ENCODE results near the gene DCAF15.
"Not testable (repeated sequence)": the region's sequence is repeated elsewhere in the genome, so short reads cannot be mapped to it uniquely, and the experiment has no call there.

Gene DCAF15

DNA sequence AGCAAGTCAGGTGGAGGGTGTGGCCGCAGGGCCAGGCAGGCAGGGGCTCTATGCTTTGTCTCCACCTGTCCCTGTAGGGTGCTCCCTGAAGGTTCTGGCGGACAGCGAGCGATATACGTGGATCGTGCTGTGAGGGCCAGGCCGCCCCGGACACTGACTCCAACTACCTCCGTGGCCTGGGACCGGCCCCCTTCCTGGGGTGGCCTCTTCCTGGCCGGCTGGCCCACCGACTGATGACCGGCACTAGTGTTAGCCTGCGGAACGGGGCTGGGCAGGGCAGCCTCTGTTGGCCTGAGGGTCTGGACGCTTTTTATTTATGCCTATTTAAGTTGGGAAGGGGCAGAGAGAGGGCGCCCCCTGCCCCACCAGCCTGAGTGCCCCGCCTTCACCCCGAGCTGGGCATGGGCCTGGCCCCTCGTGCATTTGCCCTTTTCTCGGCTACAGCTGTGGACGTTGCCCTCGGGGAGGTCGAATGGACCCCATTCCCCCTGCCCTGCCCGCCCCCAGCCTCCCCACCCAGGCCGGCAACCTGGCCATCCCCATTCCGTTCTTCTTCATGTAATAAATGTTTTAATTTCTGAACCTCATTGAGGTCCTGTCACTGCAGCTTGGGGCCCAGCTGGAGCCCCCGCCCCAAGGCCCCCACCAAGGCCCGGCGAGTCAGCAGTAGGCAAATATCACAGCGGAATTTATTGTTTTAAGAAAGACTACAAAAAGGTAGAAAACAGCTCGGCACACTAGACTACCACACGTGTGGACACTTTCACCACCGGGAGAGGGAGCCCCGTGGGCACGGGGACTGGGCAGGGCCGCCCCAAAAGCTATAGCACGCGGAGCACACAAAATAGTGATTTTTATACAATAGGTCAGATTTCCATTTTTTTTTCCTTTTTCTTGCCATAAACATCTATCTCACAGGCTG, 8.8 kb downstream of the DCAF15 start:
- no peak for DNase-seq

- DNase-seq, result no peak
Observed at GRCh38 chr19:13961826-13962698, 9.8 kb downstream of the DCAF15 start.

DNA sequence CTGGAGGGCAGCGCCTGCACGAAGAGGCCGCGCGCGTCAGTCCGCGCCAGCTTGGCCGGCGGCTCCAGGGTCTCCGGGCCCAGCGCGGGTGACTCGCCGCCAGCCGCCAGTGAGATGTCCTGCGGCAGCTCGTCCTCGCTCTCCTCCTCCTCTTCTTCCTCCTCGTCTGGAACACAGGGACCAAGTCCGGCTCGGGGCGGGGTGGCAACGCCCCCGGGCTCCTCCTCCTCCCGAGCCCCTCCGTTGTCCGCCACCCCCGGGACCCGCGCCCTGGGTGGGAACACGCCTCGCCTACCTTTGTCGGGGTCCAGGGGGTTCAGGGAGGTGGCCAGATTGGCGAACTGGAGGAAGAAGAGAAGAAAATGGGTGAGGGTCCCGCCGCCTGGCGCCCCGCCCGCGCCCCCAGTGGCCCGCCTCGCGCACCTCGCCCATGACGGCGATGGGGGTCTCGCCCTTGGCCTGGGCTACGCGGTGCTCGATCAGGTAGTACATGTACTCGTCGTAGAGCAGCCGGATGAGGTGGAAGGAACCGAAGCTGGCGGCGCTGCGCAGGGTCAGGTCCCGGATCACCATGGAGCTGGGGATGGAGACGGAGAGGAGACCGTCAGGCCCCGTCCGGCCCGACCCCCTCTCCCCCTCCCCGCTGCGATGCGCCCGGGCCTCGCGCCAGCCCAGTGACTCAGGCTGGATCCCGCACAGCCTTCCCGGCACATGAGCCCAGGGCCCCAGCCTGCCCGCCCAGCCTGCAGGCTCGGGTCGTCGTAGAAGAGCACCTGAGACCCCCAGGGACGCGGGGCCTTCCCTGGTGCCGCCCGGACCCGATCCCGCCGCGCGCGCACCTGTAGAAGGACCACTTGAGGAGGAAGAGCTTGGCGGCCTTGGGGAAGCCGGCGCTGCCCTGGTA, 10.6 kb downstream of the DCAF15 start:
- DNase-seq, result no peak

DNA sequence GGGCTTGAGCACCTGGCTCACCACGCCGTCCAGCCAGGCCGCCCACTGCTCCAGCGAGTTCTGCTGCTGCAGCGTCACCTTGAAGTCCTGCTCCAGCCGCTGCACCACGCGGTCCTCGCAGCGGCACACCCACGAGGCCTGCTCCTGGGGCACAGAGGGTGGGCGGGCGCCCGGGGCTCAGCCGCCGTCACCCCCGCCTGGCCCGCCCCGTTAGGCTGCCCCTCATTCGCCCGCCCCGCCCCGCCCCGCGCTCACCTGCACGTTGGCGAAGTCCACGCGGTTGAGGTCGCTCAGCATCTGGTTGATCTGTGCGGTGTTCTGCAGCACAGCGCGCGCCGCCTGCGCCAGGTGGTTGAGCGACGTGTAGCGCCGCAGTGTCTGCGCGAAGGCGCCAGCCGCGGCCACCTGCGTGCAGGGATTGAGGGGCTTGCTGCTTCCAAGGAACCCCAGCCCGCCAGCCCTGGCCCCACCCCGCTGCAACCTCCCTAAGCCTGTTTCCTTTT, 11.3 kb downstream of the DCAF15 start:
- DNase-seq, result no peak

GRCh38 chr19:13964776-13965175, 12.5 kb downstream of the DCAF15 start:
- DNase-seq, result no peak

DNA sequence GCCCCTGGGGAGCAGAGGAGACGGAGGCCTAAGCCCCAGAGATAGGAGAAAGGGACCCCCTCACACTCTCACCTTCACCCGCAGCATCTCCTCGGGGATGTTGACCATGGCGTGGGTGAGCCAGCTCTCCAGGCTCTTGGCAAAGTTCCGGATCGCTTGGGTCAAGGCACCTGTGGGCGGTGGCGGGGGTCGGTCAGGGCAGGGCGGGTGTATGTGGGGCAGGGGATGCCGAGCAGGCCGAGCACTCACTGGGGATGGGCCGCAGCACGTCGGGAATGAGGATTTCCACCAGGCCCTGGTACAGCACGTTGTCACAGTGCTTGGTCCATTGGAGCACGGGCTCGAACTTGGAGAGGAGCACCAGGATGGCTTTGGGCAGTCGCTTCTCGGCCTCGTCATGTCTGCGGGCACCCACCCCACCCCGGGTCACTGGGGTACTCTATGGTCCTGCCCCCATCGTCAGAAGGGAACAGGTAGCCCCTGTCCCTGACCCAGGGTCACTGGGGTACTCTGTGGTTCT, 13.1 kb downstream of the DCAF15 start:
- DNase-seq, result no peak

DNA sequence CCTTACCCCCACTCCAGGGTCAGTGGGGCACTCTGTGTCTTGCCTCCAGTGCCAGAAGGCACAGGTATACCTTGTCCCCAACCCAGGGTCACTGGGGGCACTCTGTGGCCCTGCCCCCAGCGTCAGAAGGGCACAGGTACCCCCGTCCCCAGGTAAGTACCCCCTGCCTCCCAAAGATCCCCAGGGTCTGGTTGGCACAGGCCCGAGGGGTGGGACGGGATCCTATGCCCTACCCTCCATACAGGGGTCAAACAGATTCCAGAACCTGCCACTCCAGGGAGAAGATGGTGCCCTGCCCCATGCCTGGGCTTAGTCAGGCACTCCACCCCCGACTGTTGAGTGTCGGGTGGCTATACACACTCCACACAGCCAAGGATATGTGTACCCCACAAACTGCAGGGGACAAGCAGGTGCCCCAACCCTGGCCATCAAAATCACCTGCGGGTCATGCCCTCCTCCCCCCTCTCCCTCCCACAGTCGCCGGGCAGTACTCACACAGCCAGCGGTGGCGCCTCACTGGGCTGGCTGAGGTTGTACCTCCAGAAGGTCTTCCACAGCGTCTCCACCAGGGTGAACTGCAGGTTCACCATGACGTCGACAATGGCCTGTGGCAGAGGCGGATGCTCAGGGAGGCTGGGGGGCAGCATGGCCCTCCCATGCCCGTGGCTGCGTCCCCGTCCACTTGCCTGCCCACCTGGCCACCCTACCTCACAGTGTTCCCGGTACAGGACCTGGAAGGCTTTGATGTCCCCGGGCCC, 13.8 kb downstream of the DCAF15 start:
- DNase-seq, result no peak

DNA sequence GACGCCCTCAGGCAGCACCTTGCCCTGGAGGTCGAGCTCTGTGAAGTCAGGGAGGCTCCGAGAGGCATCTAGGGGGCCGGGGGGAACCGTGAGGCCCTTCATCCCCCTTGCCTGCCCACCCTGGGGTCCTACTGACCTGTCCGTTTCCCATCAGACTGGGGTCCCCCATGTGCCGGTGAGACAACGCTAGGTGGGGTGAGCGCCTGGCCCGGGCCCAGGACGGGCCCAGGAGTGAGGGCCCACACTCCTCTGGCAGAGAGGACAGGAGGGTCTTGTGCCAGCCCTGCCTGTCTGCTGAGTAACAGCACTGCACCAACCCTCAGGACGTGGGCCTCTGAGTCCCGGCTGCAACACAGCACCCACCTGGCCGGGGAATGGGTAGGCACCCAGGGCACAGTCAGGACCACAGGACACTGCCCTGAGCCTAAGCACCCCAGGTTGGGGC, 14.4 kb downstream of the DCAF15 start:
- DNase-seq, result no peak

DNA sequence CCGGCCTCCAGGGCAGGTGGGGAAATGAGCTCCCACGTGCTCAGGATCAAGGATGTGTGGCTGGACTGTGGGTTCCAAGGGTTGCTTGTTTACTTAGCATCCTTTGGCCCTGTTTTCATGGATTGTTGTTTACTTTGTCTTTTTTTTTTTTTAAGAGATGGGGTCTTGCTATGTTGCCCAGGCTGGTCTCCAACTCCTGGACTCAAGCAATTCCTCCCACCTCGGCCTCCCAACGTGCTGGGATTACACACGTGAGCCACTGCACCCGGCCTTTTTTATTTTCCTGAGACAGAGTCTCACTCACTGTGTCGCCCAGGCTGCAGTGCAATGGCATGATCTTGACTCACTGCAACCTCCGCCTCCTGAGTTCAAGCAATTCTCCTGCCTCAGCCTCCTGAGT, 14.9 kb downstream of the DCAF15 start:
- not testable (repeated sequence) for DNase-seq

GRCh38 chr19:13968383-13968935, 16.1 kb downstream of the DCAF15 start:
- no peak for DNase-seq

DNA sequence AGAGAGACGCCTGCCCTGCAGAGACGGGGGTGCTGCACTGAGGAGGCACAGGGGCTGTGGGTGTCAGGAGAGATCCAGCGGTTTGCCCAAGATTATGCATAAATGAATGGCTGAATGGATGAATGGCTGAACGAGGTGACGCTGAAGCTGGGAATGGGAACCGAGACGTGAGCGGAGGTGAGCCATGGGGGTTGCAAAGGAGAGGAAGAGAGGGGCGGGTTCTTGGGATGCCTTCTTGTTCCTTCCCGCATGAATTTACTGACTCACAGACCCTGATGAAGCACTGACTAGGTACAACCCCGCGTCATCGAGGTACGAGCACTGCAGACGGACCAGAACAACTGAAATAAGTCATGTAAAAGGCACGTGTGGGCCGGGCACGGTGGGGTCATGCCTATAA, 16.7 kb downstream of the DCAF15 start:
- no peak for DNase-seq

GRCh38 chr19:13969897-13970296, 17.6 kb downstream of the DCAF15 start:
- DNase-seq, result no peak

DNA sequence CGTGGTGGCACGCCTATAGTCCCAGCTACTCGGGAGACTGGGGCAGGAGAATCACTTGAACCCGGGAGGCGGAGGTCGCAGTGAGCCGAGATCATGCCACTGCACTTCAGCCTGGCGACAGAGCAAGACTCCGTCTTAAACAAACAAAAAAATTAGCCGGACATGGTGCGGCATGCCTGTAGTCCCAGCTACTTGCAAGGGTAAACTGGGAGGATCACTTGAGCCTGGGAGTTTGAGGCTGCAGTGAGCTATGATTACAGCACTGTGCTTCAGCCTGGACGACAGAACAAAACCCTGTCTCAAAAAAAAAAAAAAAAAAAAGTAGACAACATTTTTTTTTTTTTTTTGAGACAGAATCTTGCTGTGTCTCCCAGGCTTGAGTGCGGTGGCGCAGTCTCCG, 19.6 kb downstream of the DCAF15 start:
- DNase-seq, result not testable (repeated sequence)

- DNase-seq, result no peak
Observed at GRCh38 chr19:13972368-13973155, 20.3 kb downstream of the DCAF15 start.

DNA sequence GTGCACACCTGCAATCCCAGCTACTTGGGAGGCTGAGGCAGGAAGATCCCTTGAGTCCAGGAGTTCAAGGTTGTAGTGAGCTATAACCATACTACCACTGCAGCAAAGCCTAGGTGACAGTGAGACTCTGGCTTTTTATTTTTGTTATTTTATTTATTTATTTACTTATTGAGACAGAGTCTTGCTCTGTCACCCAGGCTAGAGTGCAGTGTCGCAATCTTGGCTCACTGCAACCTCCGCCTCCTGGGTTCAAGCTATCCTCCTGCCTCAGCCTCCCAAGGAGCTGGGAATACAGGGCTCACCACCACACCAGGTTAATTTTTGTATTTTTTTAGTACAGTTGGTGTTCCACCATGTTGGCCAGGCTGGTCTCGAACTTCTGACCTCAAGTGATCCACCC, 21.2 kb downstream of the DCAF15 start:
- DNase-seq, result not testable (repeated sequence)

DNA sequence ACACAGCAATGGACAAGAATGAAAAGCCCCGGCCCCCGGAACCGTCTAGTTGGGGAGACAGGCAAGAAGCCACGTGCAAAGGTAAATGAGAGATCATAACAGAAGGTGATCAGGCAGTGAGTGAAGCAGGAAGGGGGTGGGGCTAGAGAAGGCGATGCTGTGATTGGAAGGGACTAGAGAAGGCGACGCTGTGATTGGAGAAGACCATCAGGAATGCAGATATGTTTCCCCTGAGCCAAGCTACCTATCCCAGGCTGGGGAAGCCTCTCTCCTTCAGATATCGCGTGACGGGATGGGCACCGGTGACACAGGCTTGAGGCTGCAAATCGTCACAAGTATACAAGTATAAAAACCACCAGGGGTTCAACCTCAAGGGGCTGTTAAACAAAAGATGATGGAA, 21.8 kb downstream of the DCAF15 start:
- peak; percentile 23 to 48 for DNase-seq

- no peak for DNase-seq
Observed at GRCh38 chr19:13975870-13976269, 23.6 kb downstream of the DCAF15 start.

- no peak for DNase-seq
Observed at GRCh38 chr19:13976446-13976845, 24.1 kb downstream of the DCAF15 start.

DNA sequence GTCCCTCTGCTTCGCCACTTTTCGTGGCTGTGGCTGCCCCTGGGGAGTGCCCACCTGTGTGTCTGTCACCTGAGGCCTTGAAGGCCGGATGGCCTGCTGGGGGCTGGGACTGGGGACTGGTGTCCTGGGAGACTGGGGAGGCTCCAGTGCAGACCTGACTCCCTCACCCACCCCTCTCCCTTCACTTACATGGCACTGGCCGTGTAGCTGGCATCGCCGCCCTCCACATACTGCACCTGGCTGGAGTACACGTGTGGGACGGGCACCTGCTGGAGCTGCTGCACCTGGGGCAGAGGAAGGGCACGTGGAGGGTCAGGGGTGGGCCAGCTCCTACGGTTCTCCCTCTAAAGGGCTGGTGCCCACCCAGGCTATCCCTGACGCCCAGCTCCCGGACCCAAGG, 25.5 kb downstream of the DCAF15 start:
- DNase-seq, result no peak

Data from stimulated activated CD4-positive, alpha-beta T cell treated with anti-CD3 and anti-CD28 coated beads, Interleukin-4, amount 100 ng/mL, for 4 hours (primary cell).